IMR-90 (cell line): Measurements from ENCODE around the gene PLEKHJ1. TPM values are rescaled to one million over a fixed set of nuclear protein-coding genes. Genes with fewer than 3 reads are reported as not detected.

Experiments
- ATAC-seq: fragments of 200-7000 bp; cut with Tn5 transposase; 2 replicates; pipeline ENCODE4 v1.9.1; 2020; ENCODE audit warnings: low read depth, mild to moderate bottlenecking, moderate library complexity
- BruUV-seq: library from RNA; stranded (reverse); fragments of 400-500 nt; replicated peaks from 2 replicates; lab custom pipeline; 2021; lab: Mats Ljungman, UMichigan
- CTCF ChIA-PET: fragments of 300-600 bp; formaldehyde crosslinking; extraction: SDS; loops from one replicate; lab custom pipeline; 2021; ENCODE audit warnings: antibody characterized with exemption; lab: Yijun Ruan, JAX
- POLR2A ChIA-PET: fragments of 300-600 bp; sonication (Branson Sonifier 250); formaldehyde crosslinking; loops from one replicate; lab custom pipeline; 2022; ENCODE audit warnings: antibody characterized with exemption; ENCODE audit not compliant: unreplicated experiment; lab: Charles Lee
- DNase-seq: peaks from one replicate; pipeline ENCODE4 v3.0.0; 2013
- H2AFZ ChIP-seq: replicated peaks from 2 replicates; pipeline ENCODE3; 2013; ENCODE audit warnings: low read length, mild to moderate bottlenecking; ENCODE audit not compliant: poor library complexity
- H2AK5ac ChIP-seq: 2 replicates; pipeline ENCODE4 v1.6.1; 2013; ENCODE audit warnings: low read depth, low read length, inconsistent platforms
- H2AK9ac ChIP-seq: replicated peaks from 2 replicates; pipeline ENCODE3; 2013; ENCODE audit warnings: mild to moderate bottlenecking, low read depth, low read length, moderate library complexity; ENCODE audit not compliant: poor library complexity
- H2BK120ac ChIP-seq: 2 replicates; pipeline ENCODE4 v1.6.1; 2013; ENCODE audit warnings: low read depth, low read length, inconsistent platforms
- H2BK15ac ChIP-seq: 3 replicates; pipeline ENCODE4 v1.6.1; 2013; ENCODE audit warnings: low read depth, low read length, inconsistent platforms
- H2BK20ac ChIP-seq: 2 replicates; pipeline ENCODE4 v1.6.1; 2013; ENCODE audit warnings: low read depth, mild to moderate bottlenecking, inconsistent platforms, low read length, moderate library complexity
- H2BK5ac ChIP-seq: 2 replicates; pipeline ENCODE4 v1.6.1; 2013; ENCODE audit warnings: mild to moderate bottlenecking, low read depth, low read length, inconsistent platforms; ENCODE audit not compliant: poor library complexity, severe bottlenecking
- H3K14ac ChIP-seq: replicated peaks from 2 replicates; pipeline ENCODE4 v1.6.1; 2013; ENCODE audit warnings: low read depth, low read length, inconsistent platforms
- H3K18ac ChIP-seq: 2 replicates; pipeline ENCODE4 v1.6.1; 2013; ENCODE audit warnings: low read depth, low read length, control low read depth
- H3K23ac ChIP-seq: 2 replicates; pipeline ENCODE4 v1.6.1; 2013; ENCODE audit warnings: low read depth, low read length, inconsistent platforms
- H3K27ac ChIP-seq: 2 replicates; pipeline ENCODE4 v1.5.1; 2013; ENCODE audit warnings: mild to moderate bottlenecking, control low read depth, low read length; ENCODE audit not compliant: insufficient read depth
- H3K27me3 ChIP-seq: 2 replicates; pipeline ENCODE4 v1.6.1; 2013; ENCODE audit warnings: low read length; ENCODE audit not compliant: control insufficient read depth, insufficient read depth
- H3K36me3 ChIP-seq: 2 replicates; pipeline ENCODE4 v1.6.1; 2013; ENCODE audit warnings: low read length, mixed read lengths; ENCODE audit not compliant: control insufficient read depth, insufficient read depth
- H3K4ac ChIP-seq: 2 replicates; pipeline ENCODE4 v1.6.1; 2013; ENCODE audit warnings: low read depth, low read length, inconsistent platforms
- H3K4me1 ChIP-seq: 2 replicates; pipeline ENCODE4 v1.6.1; 2013; ENCODE audit warnings: low read length, mixed read lengths; ENCODE audit not compliant: control insufficient read depth, insufficient read depth
- H3K4me2 ChIP-seq: 2 replicates; pipeline ENCODE4 v1.6.1; 2013; ENCODE audit warnings: low read depth, mild to moderate bottlenecking, control low read depth, low read length, moderate library complexity
- H3K4me3 ChIP-seq: 2 replicates; pipeline ENCODE4 v1.5.1; 2013; ENCODE audit warnings: low read depth, mild to moderate bottlenecking, control low read depth, low read length, moderate library complexity; ENCODE audit not compliant: insufficient read depth
- H3K56ac ChIP-seq: 2 replicates; pipeline ENCODE4 v1.6.1; 2013; ENCODE audit warnings: low read length, inconsistent platforms; ENCODE audit not compliant: insufficient read depth; ENCODE audit errors: extremely low read depth
- H3K79me1 ChIP-seq, 2 experiments: 2 replicates each; pipeline ENCODE4 v1.6.1; 2013; ENCODE audit warnings: low read length in 2 of 2, inconsistent platforms in 1 of 2, low read depth in 1 of 2
- H3K9ac ChIP-seq: 2 replicates; pipeline ENCODE4 v1.6.1; 2013; ENCODE audit warnings: low read depth, low read length, control low read depth
- H3K9me1 ChIP-seq: 2 replicates; pipeline ENCODE4 v1.6.1; 2013; ENCODE audit warnings: low read length, inconsistent platforms; ENCODE audit not compliant: insufficient read depth
- H3K9me3 ChIP-seq: 2 replicates; pipeline ENCODE4 v1.6.1; 2013; ENCODE audit warnings: low read length; ENCODE audit not compliant: control insufficient read depth, insufficient read depth
- H4K20me1 ChIP-seq: 2 replicates; pipeline ENCODE4 v1.6.1; 2013; ENCODE audit warnings: low read length, inconsistent platforms; ENCODE audit not compliant: insufficient read depth
- H4K5ac ChIP-seq: 2 replicates; pipeline ENCODE4 v1.6.1; 2013; ENCODE audit warnings: mild to moderate bottlenecking, low read depth, low read length, control low read depth
- H4K8ac ChIP-seq, 2 experiments: 2 replicates each; pipeline ENCODE4 v1.6.1; 2013; ENCODE audit warnings: low read depth in 2 of 2, low read length in 2 of 2, control low read depth in 1 of 2, inconsistent platforms in 1 of 2
- H4K91ac ChIP-seq: 2 replicates; pipeline ENCODE4 v1.6.1; 2013; ENCODE audit warnings: low read depth, low read length, inconsistent platforms; ENCODE audit not compliant: insufficient read depth
- BHLHE40 ChIP-seq: fragments of 150-350 bp; IDR thresholded peaks from 2 replicates; pipeline ENCODE4 v1.6.1; 2016; ENCODE audit warnings: mild to moderate bottlenecking, low read depth, low read length
- CEBPB ChIP-seq: IDR thresholded peaks from 2 replicates; pipeline ENCODE4 v1.6.1; 2012; ENCODE audit warnings: low read depth, low read length, improper control_type of control experiment
- CHD1 ChIP-seq: IDR thresholded peaks from 2 replicates; pipeline ENCODE4 v1.6.1; 2012; ENCODE audit warnings: low read depth, low read length, improper control_type of control experiment
- FOS ChIP-seq: fragments of 150-350 bp; IDR thresholded peaks from 2 replicates; pipeline ENCODE4 v1.6.1; 2016; ENCODE audit warnings: low read depth, low read length
- MAFK ChIP-seq: IDR thresholded peaks from 2 replicates; pipeline ENCODE4 v1.6.1; 2012; ENCODE audit warnings: low read depth, low read length, improper control_type of control experiment
- MAZ ChIP-seq: IDR thresholded peaks from 2 replicates; pipeline ENCODE4 v1.6.1; 2012; ENCODE audit warnings: low read depth, mild to moderate bottlenecking, low read length, improper control_type of control experiment, moderate library complexity, borderline replicate concordance
- MXI1 ChIP-seq: IDR thresholded peaks from 2 replicates; pipeline ENCODE4 v1.6.1; 2012; ENCODE audit warnings: low read depth, mild to moderate bottlenecking, low read length, moderate library complexity, borderline replicate concordance
- NFE2L2 ChIP-seq: fragments of 150-350 bp; IDR thresholded peaks from 2 replicates; pipeline ENCODE4 v1.6.1; 2016; ENCODE audit warnings: low read depth, mild to moderate bottlenecking, low read length
- POLR2A ChIP-seq: IDR thresholded peaks from 2 replicates; pipeline ENCODE4 v1.6.1; 2012; ENCODE audit warnings: mild to moderate bottlenecking, low read depth, low read length
- RAD21 ChIP-seq: IDR thresholded peaks from 2 replicates; pipeline ENCODE4 v1.6.1; 2012; ENCODE audit warnings: low read length, improper control_type of control experiment
- RCOR1 ChIP-seq: IDR thresholded peaks from 2 replicates; pipeline ENCODE4 v1.6.1; 2012; ENCODE audit warnings: mild to moderate bottlenecking, low read length, improper control_type of control experiment; ENCODE audit not compliant: insufficient replicate concordance
- RFX5 ChIP-seq: IDR thresholded peaks from 2 replicates; pipeline ENCODE4 v1.8.0; 2012; ENCODE audit warnings: low read depth, mild to moderate bottlenecking, low read length, moderate library complexity
- SMC3 ChIP-seq: fragments of 150-350 bp; IDR thresholded peaks from 2 replicates; pipeline ENCODE4 v1.6.1; 2016; ENCODE audit warnings: low read depth, mild to moderate bottlenecking, antibody characterized with exemption, low read length, moderate library complexity
- WGBS, 2 experiments: methylation state at CpG; one replicate each; pipeline versions ENCODE4 v1.1.5 to v1.1.7; 2013; ENCODE audit warnings: missing lambda C conversion rate in 2 of 2; ENCODE audit not compliant: insufficient read length in 1 of 2; ENCODE audit errors: extremely low coverage in 2 of 2; 5-methylcytosine and 5-hydroxymethylcytosine counted together
- dilution Hi-C: fragments of 300-500 bp; cut with HindIII; formaldehyde crosslinking; loops from one replicate; pipeline ENCODE4 v1.14.3; 2018; ENCODE audit warnings: low sequenced_read_pairs; ENCODE audit not compliant: unreplicated experiment
- in situ Hi-C: fragments of 300-500 bp; cut with MboI; formaldehyde crosslinking; loops from 3 replicates; pipeline ENCODE4 v1.14.3; 2019; ENCODE audit warnings: low sequenced_read_pairs, inconsistent platforms, mixed read lengths
- intact Hi-C: fragments of 100-400 bp; cut with micrococcal nuclease; formaldehyde crosslinking; loops from 2 replicates; pipeline ENCODE4 v1.10.0; 2022
- polyA plus RNA-seq, 3 experiments: library from polyadenylated mRNA; depleted of rRNA; stranded (reverse); fragments of >200 nt; gene quantifications; 2 replicates each; pipeline ENCODE4 v1.2.3, GENCODE V29; 2012; ENCODE audit warnings: low replicate concordance in 1 of 3
- total RNA-seq: library from RNA; depleted of rRNA; stranded (reverse); fragments of >200 nt; gene quantifications from 2 replicates; pipeline ENCODE4 v1.2.3, GENCODE V29; 2012
- TF ChIP-seq, protein P1 (sequence below): fragments of 150-350 bp; IDR thresholded peaks from 2 replicates; pipeline ENCODE4 v1.6.1; 2016; ENCODE audit warnings: low read depth, mild to moderate bottlenecking, low read length, moderate library complexity, borderline replicate concordance
- TF ChIP-seq, protein P2 (sequence below): fragments of 150-350 bp; IDR thresholded peaks from 2 replicates; pipeline ENCODE4 v1.6.1; 2017; ENCODE audit warnings: mild to moderate bottlenecking, antibody characterized with exemption, low read length, low read depth
- TF ChIP-seq, protein P3 (sequence below): conservative IDR thresholded peaks from 2 replicates; pipeline ENCODE4 v1.5.1; 2012; ENCODE audit warnings: mild to moderate bottlenecking, low read depth, low read length, improper control_type of control experiment

Gene PLEKHJ1
- total and polyA plus RNA-seq, 2 of the 4 experiments (the other 2 are of a cell fraction): 31.7 to 62.8 TPM

DNA sequence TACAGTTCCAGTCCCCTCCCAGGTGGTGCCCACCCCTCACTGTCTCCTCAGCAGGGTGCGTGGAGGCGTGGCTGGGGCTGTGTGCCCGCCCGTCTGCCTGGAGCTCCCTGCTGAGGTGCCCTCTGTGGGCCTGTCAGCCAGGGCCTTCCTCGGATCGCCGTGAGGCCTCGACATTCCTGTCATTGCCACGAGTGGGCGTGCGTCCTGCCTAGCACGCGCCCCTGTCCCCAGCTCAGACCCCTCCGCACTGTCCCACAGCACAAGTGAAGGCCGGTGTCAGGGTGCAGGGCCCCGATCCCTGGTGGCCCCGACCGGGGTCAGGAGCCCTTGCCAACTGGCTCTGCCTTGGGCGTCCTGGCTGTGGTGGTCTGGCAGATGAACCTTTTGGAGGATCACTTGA is 40.2 kb downstream of the PLEKHJ1 start:
- 98% methylated on average over 14 of the region's 19 CpGs; no CpG with 5 or more reads in 1 of the 2 experiments for WGBS, 2 experiments
- Histone ChIP-seq H2AK5ac (no peak overlapping the region), H3K9me3 (no peaks in the 10 kb centered on the region), H2BK20ac (no peak overlapping the region), H3K23ac (no peak overlapping the region), H3K9ac (no peak overlapping the region), H4K91ac (no peak overlapping the region), H3K14ac (no peak overlapping the region), H2AK9ac (no peak overlapping the region), H2AFZ (no peak overlapping the region), H3K4me3 (no peak overlapping the region), H4K5ac (no peak overlapping the region), H3K4me2 (no peak overlapping the region), H3K36me3 (peaks cover 61% of the 10 kb centered on the region), H3K27ac (no peak overlapping the region), H4K8ac (no peak overlapping the region), H3K4ac (no peak overlapping the region), H3K9me1 (no peaks in the 10 kb centered on the region; the same call in 1 of the 2 replicates), H2BK15ac (no peak overlapping the region), H3K4me1 (no peaks in the 10 kb centered on the region), H2BK5ac (no peak overlapping the region), H3K79me1 (peaks cover 17 to 85% of the 10 kb centered on the region in 2 experiments), H4K20me1 (peaks cover 34% of the 10 kb centered on the region), H3K18ac (no peak overlapping the region), H3K27me3 (no peaks in the 10 kb centered on the region), H2BK120ac (no peak overlapping the region), H3K56ac (no peak overlapping the region)
- TF ChIP-seq, protein P1, sequence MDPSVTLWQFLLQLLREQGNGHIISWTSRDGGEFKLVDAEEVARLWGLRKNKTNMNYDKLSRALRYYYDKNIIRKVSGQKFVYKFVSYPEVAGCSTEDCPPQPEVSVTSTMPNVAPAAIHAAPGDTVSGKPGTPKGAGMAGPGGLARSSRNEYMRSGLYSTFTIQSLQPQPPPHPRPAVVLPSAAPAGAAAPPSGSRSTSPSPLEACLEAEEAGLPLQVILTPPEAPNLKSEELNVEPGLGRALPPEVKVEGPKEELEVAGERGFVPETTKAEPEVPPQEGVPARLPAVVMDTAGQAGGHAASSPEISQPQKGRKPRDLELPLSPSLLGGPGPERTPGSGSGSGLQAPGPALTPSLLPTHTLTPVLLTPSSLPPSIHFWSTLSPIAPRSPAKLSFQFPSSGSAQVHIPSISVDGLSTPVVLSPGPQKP: no peak
- TF ChIP-seq POLR2A (no peak), RFX5 (no peak), CHD1 (no peak), BHLHE40 (no peak), SMC3 (no peak), MAZ (no peak), MAFK (no peak), RAD21 (no peak), MXI1 (no peak), CEBPB (no peak), NFE2L2 (no peak), RCOR1 (no peak), FOS (no peak)
- TF ChIP-seq, protein P2, sequence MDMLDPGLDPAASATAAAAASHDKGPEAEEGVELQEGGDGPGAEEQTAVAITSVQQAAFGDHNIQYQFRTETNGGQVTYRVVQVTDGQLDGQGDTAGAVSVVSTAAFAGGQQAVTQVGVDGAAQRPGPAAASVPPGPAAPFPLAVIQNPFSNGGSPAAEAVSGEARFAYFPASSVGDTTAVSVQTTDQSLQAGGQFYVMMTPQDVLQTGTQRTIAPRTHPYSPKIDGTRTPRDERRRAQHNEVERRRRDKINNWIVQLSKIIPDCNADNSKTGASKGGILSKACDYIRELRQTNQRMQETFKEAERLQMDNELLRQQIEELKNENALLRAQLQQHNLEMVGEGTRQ: no peak
- TF ChIP-seq, protein P3, sequence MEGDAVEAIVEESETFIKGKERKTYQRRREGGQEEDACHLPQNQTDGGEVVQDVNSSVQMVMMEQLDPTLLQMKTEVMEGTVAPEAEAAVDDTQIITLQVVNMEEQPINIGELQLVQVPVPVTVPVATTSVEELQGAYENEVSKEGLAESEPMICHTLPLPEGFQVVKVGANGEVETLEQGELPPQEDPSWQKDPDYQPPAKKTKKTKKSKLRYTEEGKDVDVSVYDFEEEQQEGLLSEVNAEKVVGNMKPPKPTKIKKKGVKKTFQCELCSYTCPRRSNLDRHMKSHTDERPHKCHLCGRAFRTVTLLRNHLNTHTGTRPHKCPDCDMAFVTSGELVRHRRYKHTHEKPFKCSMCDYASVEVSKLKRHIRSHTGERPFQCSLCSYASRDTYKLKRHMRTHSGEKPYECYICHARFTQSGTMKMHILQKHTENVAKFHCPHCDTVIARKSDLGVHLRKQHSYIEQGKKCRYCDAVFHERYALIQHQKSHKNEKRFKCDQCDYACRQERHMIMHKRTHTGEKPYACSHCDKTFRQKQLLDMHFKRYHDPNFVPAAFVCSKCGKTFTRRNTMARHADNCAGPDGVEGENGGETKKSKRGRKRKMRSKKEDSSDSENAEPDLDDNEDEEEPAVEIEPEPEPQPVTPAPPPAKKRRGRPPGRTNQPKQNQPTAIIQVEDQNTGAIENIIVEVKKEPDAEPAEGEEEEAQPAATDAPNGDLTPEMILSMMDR: no peak
- intact Hi-C loops: no loop called here
- DNase-seq (no peak), ATAC-seq (no peak)
- dilution Hi-C loops: no loop called here
- no TSS peak for BruUV-seq
- in situ Hi-C loops: no loop called here
- ChIA-PET CTCF (no interaction called here), POLR2A (no interaction called here)
